ENCODE data around the gene C11orf54. TPM values are rescaled to one million over a fixed set of nuclear protein-coding genes. Genes with fewer than 3 reads are reported as not detected.
"Not testable (repeated sequence)": the region's sequence is repeated elsewhere in the genome, so short reads cannot be mapped to it uniquely, and the experiment has no call there.

Gene C11orf54
- total and polyA plus RNA-seq, 4 donors = 60.8 to 154 (median 114) TPM

DNA sequence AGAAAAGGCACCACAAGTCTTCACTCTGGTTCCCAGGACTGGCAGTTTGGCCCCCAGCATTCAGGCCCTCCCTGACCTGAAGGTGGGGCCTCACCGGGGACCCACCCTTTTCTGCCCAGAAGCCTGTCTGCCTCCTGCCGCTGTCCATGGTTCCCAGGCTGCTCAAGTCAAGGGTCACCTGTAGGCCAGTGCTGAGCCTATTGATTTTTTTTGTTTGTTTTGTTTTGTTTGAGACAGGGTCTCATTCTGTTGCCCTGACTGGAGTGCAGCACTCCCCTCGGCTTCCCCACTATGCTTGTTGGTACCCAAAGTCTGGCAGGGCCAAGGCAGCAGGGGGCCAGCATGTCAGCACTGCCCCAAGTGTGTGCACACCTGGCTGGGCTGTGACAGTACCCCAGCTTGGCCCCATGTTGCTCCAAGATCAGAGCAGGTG lies 31.6 kb downstream of the C11orf54 start:
- Histone ChIP-seq H3K27me3 (ENCODE audit: control insufficient read depth in 4 of 4, insufficient read depth in 4 of 4, low read length in 3 of 4) (no peaks in the 10 kb centered on the region), H3K4me1 (ENCODE audit: control insufficient read depth in 4 of 4, insufficient read depth in 4 of 4, low read length in 3 of 4) (no peaks in the 10 kb centered on the region), H3K4me3 (ENCODE audit: low read depth in 1 of 3, low read length in 3 of 3) (no peak overlapping the region), H3K36me3 (ENCODE audit: control insufficient read depth in 4 of 4, insufficient read depth in 3 of 4, low read depth in 1 of 4, low read length in 3 of 4) (peaks cover 0 to 2% (median 0%) of the 10 kb centered on the region in 4 donors), H3K9me3 (ENCODE audit: control insufficient read depth in 4 of 4, low read length in 3 of 4) (no peaks in the 10 kb centered on the region), H3K27ac (ENCODE audit: low read depth in 1 of 2, low read length in 2 of 2) (no peak overlapping the region), H3K9ac (ENCODE audit: low read depth in 1 of 2, low read length in 2 of 2) (no peak overlapping the region)
- TF ChIP-seq, protein P1, sequence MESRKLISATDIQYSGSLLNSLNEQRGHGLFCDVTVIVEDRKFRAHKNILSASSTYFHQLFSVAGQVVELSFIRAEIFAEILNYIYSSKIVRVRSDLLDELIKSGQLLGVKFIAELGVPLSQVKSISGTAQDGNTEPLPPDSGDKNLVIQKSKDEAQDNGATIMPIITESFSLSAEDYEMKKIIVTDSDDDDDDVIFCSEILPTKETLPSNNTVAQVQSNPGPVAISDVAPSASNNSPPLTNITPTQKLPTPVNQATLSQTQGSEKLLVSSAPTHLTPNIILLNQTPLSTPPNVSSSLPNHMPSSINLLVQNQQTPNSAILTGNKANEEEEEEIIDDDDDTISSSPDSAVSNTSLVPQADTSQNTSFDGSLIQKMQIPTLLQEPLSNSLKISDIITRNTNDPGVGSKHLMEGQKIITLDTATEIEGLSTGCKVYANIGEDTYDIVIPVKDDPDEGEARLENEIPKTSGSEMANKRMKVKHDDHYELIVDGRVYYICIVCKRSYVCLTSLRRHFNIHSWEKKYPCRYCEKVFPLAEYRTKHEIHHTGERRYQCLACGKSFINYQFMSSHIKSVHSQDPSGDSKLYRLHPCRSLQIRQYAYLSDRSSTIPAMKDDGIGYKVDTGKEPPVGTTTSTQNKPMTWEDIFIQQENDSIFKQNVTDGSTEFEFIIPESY (IDR thresholded peaks at IDR 0.05) = no peak
- TF ChIP-seq GABPA (IDR thresholded peaks at IDR 0.05 in 1 of 2, conservative IDR thresholded peaks at IDR 0.05 in 1 of 2) = no peak
- TF ChIP-seq, protein P2, sequence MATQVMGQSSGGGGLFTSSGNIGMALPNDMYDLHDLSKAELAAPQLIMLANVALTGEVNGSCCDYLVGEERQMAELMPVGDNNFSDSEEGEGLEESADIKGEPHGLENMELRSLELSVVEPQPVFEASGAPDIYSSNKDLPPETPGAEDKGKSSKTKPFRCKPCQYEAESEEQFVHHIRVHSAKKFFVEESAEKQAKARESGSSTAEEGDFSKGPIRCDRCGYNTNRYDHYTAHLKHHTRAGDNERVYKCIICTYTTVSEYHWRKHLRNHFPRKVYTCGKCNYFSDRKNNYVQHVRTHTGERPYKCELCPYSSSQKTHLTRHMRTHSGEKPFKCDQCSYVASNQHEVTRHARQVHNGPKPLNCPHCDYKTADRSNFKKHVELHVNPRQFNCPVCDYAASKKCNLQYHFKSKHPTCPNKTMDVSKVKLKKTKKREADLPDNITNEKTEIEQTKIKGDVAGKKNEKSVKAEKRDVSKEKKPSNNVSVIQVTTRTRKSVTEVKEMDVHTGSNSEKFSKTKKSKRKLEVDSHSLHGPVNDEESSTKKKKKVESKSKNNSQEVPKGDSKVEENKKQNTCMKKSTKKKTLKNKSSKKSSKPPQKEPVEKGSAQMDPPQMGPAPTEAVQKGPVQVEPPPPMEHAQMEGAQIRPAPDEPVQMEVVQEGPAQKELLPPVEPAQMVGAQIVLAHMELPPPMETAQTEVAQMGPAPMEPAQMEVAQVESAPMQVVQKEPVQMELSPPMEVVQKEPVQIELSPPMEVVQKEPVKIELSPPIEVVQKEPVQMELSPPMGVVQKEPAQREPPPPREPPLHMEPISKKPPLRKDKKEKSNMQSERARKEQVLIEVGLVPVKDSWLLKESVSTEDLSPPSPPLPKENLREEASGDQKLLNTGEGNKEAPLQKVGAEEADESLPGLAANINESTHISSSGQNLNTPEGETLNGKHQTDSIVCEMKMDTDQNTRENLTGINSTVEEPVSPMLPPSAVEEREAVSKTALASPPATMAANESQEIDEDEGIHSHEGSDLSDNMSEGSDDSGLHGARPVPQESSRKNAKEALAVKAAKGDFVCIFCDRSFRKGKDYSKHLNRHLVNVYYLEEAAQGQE (IDR thresholded peaks at IDR 0.05) = peak; percentile 93
- no peak for TF ChIP-seq RAD21 (IDR thresholded peaks at IDR 0.05)
- 59% methylated on average over 3 of the region's 3 CpGs for WGBS
- no peak for DNase-seq (ENCODE audit: low spot score)

DNA sequence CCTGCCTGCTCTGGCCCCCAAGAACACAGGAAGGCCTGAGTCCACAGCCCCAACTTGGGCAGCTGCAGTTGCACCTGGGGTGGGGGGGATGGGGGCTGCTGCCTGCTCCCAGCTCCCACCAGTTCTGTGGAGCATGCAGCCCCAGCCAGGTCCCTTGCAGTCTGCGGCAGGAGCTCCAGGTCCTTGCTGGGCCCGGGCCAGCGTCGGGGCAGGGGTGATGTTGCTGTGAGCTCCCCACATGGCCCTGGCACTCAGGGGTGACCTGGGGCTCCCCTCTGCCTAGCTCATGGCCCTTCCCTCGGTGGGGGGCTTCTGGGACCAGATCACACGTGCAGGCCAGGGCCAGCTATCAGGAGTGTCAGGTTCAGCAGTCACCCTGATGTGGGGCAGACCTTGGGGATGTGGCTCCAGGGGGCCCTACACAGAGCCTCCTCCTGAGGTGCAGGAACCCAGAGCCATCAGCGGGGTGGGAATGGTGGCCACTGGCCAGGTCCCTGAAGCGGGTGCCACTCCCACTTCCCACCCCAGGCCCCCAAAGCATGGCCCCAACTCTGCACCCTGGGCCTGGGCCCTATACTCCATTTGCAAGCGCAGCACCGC lies 32.2 kb downstream of the C11orf54 start:
- Histone ChIP-seq H3K27me3 (ENCODE audit: control insufficient read depth in 4 of 4, insufficient read depth in 4 of 4, low read length in 3 of 4) (no peaks in the 10 kb centered on the region), H3K9me3 (ENCODE audit: control insufficient read depth in 4 of 4, low read length in 3 of 4) (no peaks in the 10 kb centered on the region), H3K4me3 (ENCODE audit: low read depth in 1 of 3, low read length in 3 of 3) (no peak overlapping the region), H3K4me1 (ENCODE audit: control insufficient read depth in 4 of 4, insufficient read depth in 4 of 4, low read length in 3 of 4) (no peaks in the 10 kb centered on the region), H3K36me3 (ENCODE audit: control insufficient read depth in 4 of 4, insufficient read depth in 3 of 4, low read depth in 1 of 4, low read length in 3 of 4) (peaks cover 0 to 2% (median 0%) of the 10 kb centered on the region in 4 donors), H3K9ac (ENCODE audit: low read depth in 1 of 2, low read length in 2 of 2) (no peak overlapping the region), H3K27ac (ENCODE audit: low read depth in 1 of 2, low read length in 2 of 2) (no peak overlapping the region)
- 92% methylated on average over 10 of the region's 10 CpGs for WGBS
- no peak for TF ChIP-seq EGR1 (IDR thresholded peaks at IDR 0.05; ENCODE audit: low read depth in 2 of 2)
- no peak for DNase-seq (ENCODE audit: low spot score)

DNA sequence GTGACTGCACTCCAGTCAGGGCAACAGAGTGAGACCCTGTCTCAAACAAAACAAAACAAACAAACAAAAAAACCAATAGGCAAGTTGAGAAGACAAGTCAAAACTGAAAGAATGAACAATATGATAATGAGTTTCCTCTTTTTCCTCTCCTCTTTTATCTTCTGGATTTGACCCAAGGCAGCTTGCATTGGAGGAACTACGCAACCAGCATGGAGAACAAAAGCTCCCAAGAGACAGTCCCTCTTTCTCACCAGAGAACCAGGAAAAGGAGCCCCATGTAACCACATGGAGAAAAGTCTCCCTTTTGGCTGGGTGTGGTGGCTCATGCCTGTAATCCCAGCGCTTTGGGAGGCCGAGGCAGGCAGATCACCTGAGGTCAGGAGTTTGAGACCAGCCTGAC lies 33.1 kb downstream of the C11orf54 start:
- H3K27me3 ChIP-seq (ENCODE audit: control insufficient read depth in 4 of 4, insufficient read depth in 4 of 4, low read length in 3 of 4); H3K36me3 ChIP-seq (ENCODE audit: control insufficient read depth in 4 of 4, insufficient read depth in 3 of 4, low read depth in 1 of 4, low read length in 3 of 4); H3K27ac ChIP-seq (ENCODE audit: low read depth in 1 of 2, low read length in 2 of 2); DNase-seq (ENCODE audit: low spot score); H3K4me3 ChIP-seq (ENCODE audit: low read depth in 1 of 3, low read length in 3 of 3); H3K9ac ChIP-seq (ENCODE audit: low read depth in 1 of 2, low read length in 2 of 2); H3K4me1 ChIP-seq (ENCODE audit: control insufficient read depth in 4 of 4, insufficient read depth in 4 of 4, low read length in 3 of 4); H3K9me3 ChIP-seq (ENCODE audit: control insufficient read depth in 4 of 4, low read length in 3 of 4): not testable (repeated sequence)
- WGBS = 93% methylated on average over 3 of the region's 3 CpGs

DNA sequence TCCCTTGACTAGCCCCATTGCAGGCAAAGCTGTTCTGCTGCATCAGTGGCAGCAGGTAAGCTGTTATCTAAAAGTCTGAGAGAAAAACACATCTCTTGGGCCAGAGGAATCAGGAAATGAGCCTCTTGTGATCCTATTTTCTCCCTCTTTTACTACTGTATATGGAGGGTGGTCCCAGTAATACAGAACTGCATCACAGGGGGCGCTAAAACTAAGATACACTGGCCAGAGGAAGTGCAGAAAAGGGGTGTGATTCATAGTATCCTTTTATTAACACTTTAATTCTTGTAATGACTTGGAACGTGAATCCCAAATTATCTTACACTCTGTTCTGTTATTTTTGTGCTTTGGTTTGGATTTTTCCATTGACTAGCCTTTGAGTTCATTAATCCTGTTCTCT lies 33.8 kb downstream of the C11orf54 start:
- 72% methylated on average over 2 of the region's 2 CpGs for WGBS
- TF ChIP-seq HNF4A (conservative IDR thresholded peaks at IDR 0.05) (no peak), HNF4G (IDR thresholded peaks at IDR 0.05) (no peak), RAD21 (IDR thresholded peaks at IDR 0.05) (no peak), FOXA2 (IDR thresholded peaks at IDR 0.05) (no peak), JUND (IDR thresholded peaks at IDR 0.05) (no peak), EGR1 (IDR thresholded peaks at IDR 0.05; ENCODE audit: low read depth in 2 of 2) (no peak), NR2F2 (IDR thresholded peaks at IDR 0.05) (no peak), SP1 (IDR thresholded peaks at IDR 0.05) (no peak)
- TF ChIP-seq, protein P3, sequence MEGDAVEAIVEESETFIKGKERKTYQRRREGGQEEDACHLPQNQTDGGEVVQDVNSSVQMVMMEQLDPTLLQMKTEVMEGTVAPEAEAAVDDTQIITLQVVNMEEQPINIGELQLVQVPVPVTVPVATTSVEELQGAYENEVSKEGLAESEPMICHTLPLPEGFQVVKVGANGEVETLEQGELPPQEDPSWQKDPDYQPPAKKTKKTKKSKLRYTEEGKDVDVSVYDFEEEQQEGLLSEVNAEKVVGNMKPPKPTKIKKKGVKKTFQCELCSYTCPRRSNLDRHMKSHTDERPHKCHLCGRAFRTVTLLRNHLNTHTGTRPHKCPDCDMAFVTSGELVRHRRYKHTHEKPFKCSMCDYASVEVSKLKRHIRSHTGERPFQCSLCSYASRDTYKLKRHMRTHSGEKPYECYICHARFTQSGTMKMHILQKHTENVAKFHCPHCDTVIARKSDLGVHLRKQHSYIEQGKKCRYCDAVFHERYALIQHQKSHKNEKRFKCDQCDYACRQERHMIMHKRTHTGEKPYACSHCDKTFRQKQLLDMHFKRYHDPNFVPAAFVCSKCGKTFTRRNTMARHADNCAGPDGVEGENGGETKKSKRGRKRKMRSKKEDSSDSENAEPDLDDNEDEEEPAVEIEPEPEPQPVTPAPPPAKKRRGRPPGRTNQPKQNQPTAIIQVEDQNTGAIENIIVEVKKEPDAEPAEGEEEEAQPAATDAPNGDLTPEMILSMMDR (IDR thresholded peaks at IDR 0.05; ENCODE audit: low read depth, low read length, missing input control) = no peak
- TF ChIP-seq, protein P4, sequence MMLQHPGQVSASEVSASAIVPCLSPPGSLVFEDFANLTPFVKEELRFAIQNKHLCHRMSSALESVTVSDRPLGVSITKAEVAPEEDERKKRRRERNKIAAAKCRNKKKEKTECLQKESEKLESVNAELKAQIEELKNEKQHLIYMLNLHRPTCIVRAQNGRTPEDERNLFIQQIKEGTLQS (IDR thresholded peaks at IDR 0.05) = no peak
- TF ChIP-seq, protein P1 (IDR thresholded peaks at IDR 0.05) = no peak

More for the DNA sequence above, 33.8 kb downstream of the C11orf54 start:
- Histone ChIP-seq H3K9me3 (ENCODE audit: control insufficient read depth in 4 of 4, low read length in 3 of 4) (no peaks in the 10 kb centered on the region), H3K27me3 (ENCODE audit: control insufficient read depth in 4 of 4, insufficient read depth in 4 of 4, low read length in 3 of 4) (no peaks in the 10 kb centered on the region), H3K27ac (ENCODE audit: low read depth in 1 of 2, low read length in 2 of 2) (no peak overlapping the region), H3K36me3 (ENCODE audit: control insufficient read depth in 4 of 4, insufficient read depth in 3 of 4, low read depth in 1 of 4, low read length in 3 of 4) (peaks cover 0 to 2% (median 0%) of the 10 kb centered on the region in 4 donors), H3K4me1 (ENCODE audit: control insufficient read depth in 4 of 4, insufficient read depth in 4 of 4, low read length in 3 of 4) (no peaks in the 10 kb centered on the region), H3K4me3 (ENCODE audit: low read depth in 1 of 3, low read length in 3 of 3) (no peak overlapping the region), H3K9ac (ENCODE audit: low read depth in 1 of 2, low read length in 2 of 2) (no peak overlapping the region)
- no peak for DNase-seq (ENCODE audit: low spot score)

All from liver (tissue), 9 donors.